K562 (cell line): Measurements from ENCODE around the gene CERS1. TPM values are rescaled to one million over a fixed set of nuclear protein-coding genes. Genes with fewer than 3 reads are reported as not detected.
A peak's percentile ranks its signal among the peaks of the same experiment; 100 is the strongest.

Source experiments
- CREB3 ChIP-seq: fragments of 450-650 bp; conservative IDR thresholded peaks from 2 replicates; pipeline ENCODE4 v1.6.1; 2016; ENCODE audit warnings: missing genetic modification characterization, low read depth, mild to moderate bottlenecking, missing compliant biosample characterization, moderate library complexity
- ESRRA ChIP-seq: fragments of 450-650 bp; IDR thresholded peaks from 2 replicates; pipeline ENCODE4 v1.6.1; 2014; ENCODE audit warnings: low read depth, mild to moderate bottlenecking, moderate library complexity, borderline replicate concordance
- ETV1 ChIP-seq: fragments of 450-650 bp; conservative IDR thresholded peaks from 2 replicates; pipeline ENCODE4 v1.6.1; 2016; ENCODE audit warnings: missing genetic modification characterization, control low read depth, low read depth, missing compliant biosample characterization
- GABPB1 ChIP-seq: sonication (generic); formaldehyde crosslinking; IDR thresholded peaks from 2 replicates; pipeline ENCODE4 v1.8.0; 2022; ENCODE audit warnings: mild to moderate bottlenecking, missing genetic modification reagents
- L3MBTL2 ChIP-seq: fragments of 450-650 bp; IDR thresholded peaks from 2 replicates; pipeline ENCODE4 v1.6.1; 2016; ENCODE audit warnings: mild to moderate bottlenecking, moderate library complexity
- MED1 ChIP-seq: sonication (generic); formaldehyde crosslinking; IDR thresholded peaks from 2 replicates; pipeline ENCODE4 v1.8.1; 2023; ENCODE audit warnings: missing genetic modification reagents, borderline replicate concordance
- NFIC ChIP-seq: fragments of 450-650 bp; IDR thresholded peaks from 2 replicates; pipeline ENCODE4 v1.6.1; 2017; ENCODE audit warnings: mild to moderate bottlenecking, inconsistent platforms
- PCBP2 ChIP-seq: fragments of 200-400 bp; formaldehyde crosslinking; IDR thresholded peaks from 2 replicates; pipeline ENCODE4 v1.6.1; 2018; ENCODE audit warnings: low read length, low read depth, mild to moderate bottlenecking, moderate library complexity; ENCODE audit not compliant: poor library complexity, severe bottlenecking
- PHTF2 ChIP-seq: fragments of 250-450 bp; sonication (Bioruptor Pico); IDR thresholded peaks from 2 replicates; pipeline ENCODE4 v1.5.0; 2021; ENCODE audit warnings: mild to moderate bottlenecking
- POLR2AphosphoS5 ChIP-seq: IDR thresholded peaks from 2 replicates; pipeline ENCODE4 v1.6.1; 2011; ENCODE audit warnings: mild to moderate bottlenecking, low read depth, low read length, moderate library complexity; ENCODE audit not compliant: control insufficient read depth, insufficient read depth
- POLR2G ChIP-seq: fragments of 200-400 bp; formaldehyde crosslinking; IDR thresholded peaks from 2 replicates; pipeline ENCODE4 v1.6.1; 2017; ENCODE audit warnings: low read depth, mild to moderate bottlenecking, antibody characterized with exemption, low read length, moderate library complexity
- TEAD1 ChIP-seq, 2 experiments: fragments of 450-650 bp in 1 of 2; sonication (generic) in 1 of 2; formaldehyde crosslinking; IDR thresholded peaks; 2 replicates each; pipeline versions ENCODE4 v1.4.0 to v1.8.0; 2020 to 2022; ENCODE audit warnings: mild to moderate bottlenecking in 2 of 2, missing genetic modification reagents in 1 of 2
- ZBTB33 ChIP-seq: sonication (generic); formaldehyde crosslinking; IDR thresholded peaks from 2 replicates; pipeline ENCODE4 v1.8.1; 2023; ENCODE audit warnings: mild to moderate bottlenecking, missing genetic modification reagents
- ZKSCAN1 ChIP-seq: fragments of 150-350 bp; IDR thresholded peaks from 2 replicates; pipeline ENCODE4 v1.6.1; 2016; ENCODE audit warnings: low read depth, low read length
- ZMIZ1 ChIP-seq, 2 experiments: fragments of 150-350 bp in 1 of 2; IDR thresholded peaks; 2 replicates each; pipeline ENCODE4 v1.6.1; 2012 to 2016; ENCODE audit warnings: low read depth in 2 of 2, low read length in 2 of 2, mild to moderate bottlenecking in 1 of 2, moderate library complexity in 1 of 2
- ZNF239 ChIP-seq: fragments of 250-450 bp; sonication (Bioruptor Pico); IDR thresholded peaks from 2 replicates; pipeline ENCODE4 v1.4.0; 2020; ENCODE audit warnings: mild to moderate bottlenecking
- ZNF347 ChIP-seq: fragments of 450-650 bp; formaldehyde crosslinking; IDR thresholded peaks from 2 replicates; pipeline ENCODE4 v1.4.0; 2020; ENCODE audit warnings: low read depth, mild to moderate bottlenecking, moderate library complexity
- polyA plus RNA-seq, 8 experiments: library from polyadenylated mRNA; depleted of rRNA in 4 of 8; stranded (reverse) in 5 of 8; unstranded in 3 of 8; fragments of >200 nt; fragmentation: Nextera tagmentation in 2 of 8; fragmentation: Illumina TruSeq in 1 of 8; extraction: Ambion mirVana in 2 of 8; extraction: Trizol in 1 of 8; gene quantifications; 2 replicates each; pipeline versions ENCODE4 v1.2.1 to v1.2.3, GENCODE V29; 2011 to 2014; ENCODE audit warnings: inconsistent platforms in 1 of 8, missing spikeins in 1 of 8
- total RNA-seq, 7 experiments: library from RNA; depleted of rRNA in 6 of 7; stranded (reverse); fragments of >200 nt in 6 of 7; fragmentation: Illumina TruSeq in 2 of 7; extraction: Trizol in 2 of 7; gene quantifications; 2 replicates each; pipeline versions ENCODE4 v1.2.1 to v1.2.3, GENCODE V29; 2011 to 2021; ENCODE audit warnings: low replicate concordance in 1 of 7
- TF ChIP-seq, protein P1 (sequence below): fragments of 450-650 bp; formaldehyde crosslinking; IDR thresholded peaks from 2 replicates; pipeline ENCODE4 v1.4.0; 2020; ENCODE audit warnings: mild to moderate bottlenecking, moderate library complexity

Gene CERS1
- total and polyA plus RNA-seq, 9 of the 15 experiments (the other 6 are each of a cell fraction or from before 2014, with no cell fraction given): 0.33 to 1.5 (median 0.86) TPM; not detected in 2

- no peak for TF ChIP-seq CREB3 (tag)
- TF ChIP-seq ZBTB33 (CRISPR knock-in tag): peak; percentile 94
- peak; percentile 77 for TF ChIP-seq L3MBTL2
- no peak for TF ChIP-seq PCBP2
- TF ChIP-seq ETV1 (tag): peak; percentile 62
- TF ChIP-seq, protein P1, sequence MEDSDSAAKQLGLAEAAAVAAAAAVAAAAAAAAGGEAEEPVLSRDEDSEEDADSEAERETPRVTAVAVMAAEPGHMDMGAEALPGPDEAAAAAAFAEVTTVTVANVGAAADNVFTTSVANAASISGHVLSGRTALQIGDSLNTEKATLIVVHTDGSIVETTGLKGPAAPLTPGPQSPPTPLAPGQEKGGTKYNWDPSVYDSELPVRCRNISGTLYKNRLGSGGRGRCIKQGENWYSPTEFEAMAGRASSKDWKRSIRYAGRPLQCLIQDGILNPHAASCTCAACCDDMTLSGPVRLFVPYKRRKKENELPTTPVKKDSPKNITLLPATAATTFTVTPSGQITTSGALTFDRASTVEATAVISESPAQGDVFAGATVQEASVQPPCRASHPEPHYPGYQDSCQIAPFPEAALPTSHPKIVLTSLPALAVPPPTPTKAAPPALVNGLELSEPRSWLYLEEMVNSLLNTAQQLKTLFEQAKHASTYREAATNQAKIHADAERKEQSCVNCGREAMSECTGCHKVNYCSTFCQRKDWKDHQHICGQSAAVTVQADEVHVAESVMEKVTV (CRISPR knock-in tag): 0 out of 2 replicates have a peak, but pooled peaks have one; percentile 26
- TF ChIP-seq NFIC: no peak
- peak; percentile 98 for TF ChIP-seq ZKSCAN1
- no peak for TF ChIP-seq ESRRA
- TF ChIP-seq TEAD1 (CRISPR knock-in tag; IDR thresholded peaks at IDR 0.05): no peak
- 0 out of 2 replicates have a peak, but pooled peaks have one; percentile 50 for TF ChIP-seq POLR2G
- TF ChIP-seq ZMIZ1 (IDR thresholded peaks at IDR 0.05; ENCODE audit: low read depth in 2 of 2, low read length in 2 of 2): no peak
- no peak for TF ChIP-seq MED1
- TF ChIP-seq POLR2AphosphoS5: peak; percentile 71
- no peak for TF ChIP-seq ZNF347 (CRISPR knock-in tag)
- no peak for TF ChIP-seq PHTF2 (CRISPR knock-in tag)
- TF ChIP-seq ZNF239 (CRISPR knock-in tag): no peak
- TF ChIP-seq GABPB1 (CRISPR knock-in tag): peak; percentile 59
Measured at GRCh38 chr19:18865973-18866799, 29.8 kb downstream of the CERS1 start (continued).
